K562 (cell line): ENCODE measurements around the gene HYAL1. TPM values are rescaled to one million over a fixed set of nuclear protein-coding genes. Genes with fewer than 3 reads are reported as not detected.

Experiments used
- BACH1 ChIP-seq: fragments of 200-800 bp; sonication (Bioruptor generic); IDR thresholded peaks from 2 replicates; pipeline ENCODE4 v1.6.1; 2016; ENCODE audit warnings: missing genetic modification characterization, missing compliant biosample characterization
- CHD4 ChIP-seq: fragments of 200-600 bp; sonication (generic); IDR thresholded peaks from 3 replicates; pipeline ENCODE4 v1.6.1; 2012; ENCODE audit warnings: low read depth, mild to moderate bottlenecking, mixed read lengths, low read length, inconsistent platforms; ENCODE audit not compliant: insufficient read depth, insufficient replicate concordance, poor library complexity, severe bottlenecking
- CREBBP ChIP-seq: IDR thresholded peaks from one replicate; pipeline ENCODE4 v1.6.1; 2012; ENCODE audit warnings: low read depth, mild to moderate bottlenecking, control low read depth, inconsistent platforms, low read length
- CSDE1 ChIP-seq, 2 experiments: fragments of 450-650 bp; IDR thresholded peaks; 2 replicates each; pipeline ENCODE4 v1.6.1; 2016; ENCODE audit warnings: mild to moderate bottlenecking in 1 of 2
- RB1 ChIP-seq: fragments of 450-650 bp; IDR thresholded peaks from 2 replicates; pipeline ENCODE4 v1.6.1; 2017; ENCODE audit warnings: low read depth, mild to moderate bottlenecking
- SRSF1 ChIP-seq: fragments of 200-400 bp; formaldehyde crosslinking; IDR thresholded peaks from 2 replicates; pipeline ENCODE4 v1.6.1; 2017; ENCODE audit warnings: mild to moderate bottlenecking, low read depth, low read length, moderate library complexity
- ZKSCAN3 ChIP-seq: fragments of 250-450 bp; sonication (Bioruptor Pico); IDR thresholded peaks from 2 replicates; pipeline ENCODE4 v1.4.0; 2020
- ZNF23 ChIP-seq: fragments of 250-450 bp; sonication (Bioruptor Pico); IDR thresholded peaks from 2 replicates; pipeline ENCODE4 v1.4.0; 2020; ENCODE audit warnings: mild to moderate bottlenecking
- ZNF586 ChIP-seq: fragments of 450-650 bp; formaldehyde crosslinking; conservative IDR thresholded peaks from 2 replicates; pipeline ENCODE4 v1.4.0; 2020; ENCODE audit warnings: mild to moderate bottlenecking, moderate library complexity
- polyA plus RNA-seq, 8 experiments: library from polyadenylated mRNA; depleted of rRNA in 4 of 8; stranded (reverse) in 5 of 8; unstranded in 3 of 8; fragments of >200 nt; fragmentation: Nextera tagmentation in 2 of 8; fragmentation: Illumina TruSeq in 1 of 8; extraction: Ambion mirVana in 2 of 8; extraction: Trizol in 1 of 8; gene quantifications; 2 replicates each; pipeline versions ENCODE4 v1.2.1 to v1.2.3, GENCODE V29; 2011 to 2014; ENCODE audit warnings: inconsistent platforms in 1 of 8, missing spikeins in 1 of 8
- total RNA-seq, 7 experiments: library from RNA; depleted of rRNA in 6 of 7; stranded (reverse); fragments of >200 nt in 6 of 7; fragmentation: Illumina TruSeq in 2 of 7; extraction: Trizol in 2 of 7; gene quantifications; 2 replicates each; pipeline versions ENCODE4 v1.2.1 to v1.2.3, GENCODE V29; 2011 to 2021; ENCODE audit warnings: low replicate concordance in 1 of 7
- TF ChIP-seq, protein P1 (sequence below): fragments of 450-650 bp; IDR thresholded peaks from 2 replicates; pipeline ENCODE4 v1.6.1; 2016; ENCODE audit warnings: mild to moderate bottlenecking, moderate library complexity
- TF ChIP-seq, protein P2 (sequence below): fragments of 250-450 bp; sonication (Bioruptor Pico); IDR thresholded peaks from 2 replicates; pipeline ENCODE4 v1.5.1; 2021; ENCODE audit warnings: mild to moderate bottlenecking
- TF ChIP-seq, protein P3 (sequence below): fragments of 250-450 bp; sonication (Bioruptor Pico); IDR thresholded peaks from 2 replicates; pipeline ENCODE4 v1.9.0; 2021; ENCODE audit warnings: mild to moderate bottlenecking, inconsistent platforms

Gene HYAL1
- total and polyA plus RNA-seq, 9 of the 15 experiments (the other 6 are each of a cell fraction or from before 2014, with no cell fraction given), result 1.4 to 8.5 (median 4.7) TPM

DNA sequence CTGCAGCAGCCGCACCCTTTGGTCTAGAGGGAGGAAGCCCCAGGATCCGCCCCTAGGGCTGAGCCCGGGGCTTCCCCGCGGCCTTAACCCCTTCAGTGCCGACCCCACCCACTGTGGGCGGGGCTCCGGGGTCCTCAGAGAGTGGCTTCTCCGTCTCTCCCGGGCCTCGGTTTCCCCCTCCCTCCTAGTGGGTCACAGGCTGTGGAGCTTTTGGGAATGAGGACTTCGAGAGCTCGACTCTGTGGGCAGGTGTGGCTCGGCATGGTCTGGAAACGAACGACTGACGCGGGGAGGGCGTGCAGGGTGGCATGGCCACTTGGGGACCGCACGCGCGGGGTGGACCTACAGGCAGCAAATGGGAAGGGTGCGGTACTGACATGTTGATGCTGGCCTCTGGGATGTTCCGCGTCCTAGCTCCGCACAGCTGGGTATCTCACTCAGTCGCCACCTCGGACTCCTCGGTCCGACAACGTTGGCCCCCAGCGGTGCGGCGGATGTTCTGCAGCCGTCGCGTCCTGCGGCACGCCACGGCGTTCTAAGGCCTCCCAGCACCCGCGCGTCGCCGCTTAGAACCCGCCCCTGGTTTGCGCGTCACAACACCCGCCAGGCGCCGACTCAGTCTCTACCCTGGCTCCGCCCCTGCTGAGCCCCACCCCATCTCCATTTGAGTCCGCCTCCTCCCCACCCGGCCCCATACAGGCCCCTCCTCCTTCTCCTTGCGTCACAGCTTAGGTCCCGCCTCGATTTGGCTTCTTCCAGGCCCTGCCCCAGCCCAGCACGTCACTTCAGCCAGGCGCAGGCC is 4.3 kb downstream of the HYAL1 start, which contains the start of the genes HYAL3 and NAA80 (continued):
- TF ChIP-seq, protein P1, sequence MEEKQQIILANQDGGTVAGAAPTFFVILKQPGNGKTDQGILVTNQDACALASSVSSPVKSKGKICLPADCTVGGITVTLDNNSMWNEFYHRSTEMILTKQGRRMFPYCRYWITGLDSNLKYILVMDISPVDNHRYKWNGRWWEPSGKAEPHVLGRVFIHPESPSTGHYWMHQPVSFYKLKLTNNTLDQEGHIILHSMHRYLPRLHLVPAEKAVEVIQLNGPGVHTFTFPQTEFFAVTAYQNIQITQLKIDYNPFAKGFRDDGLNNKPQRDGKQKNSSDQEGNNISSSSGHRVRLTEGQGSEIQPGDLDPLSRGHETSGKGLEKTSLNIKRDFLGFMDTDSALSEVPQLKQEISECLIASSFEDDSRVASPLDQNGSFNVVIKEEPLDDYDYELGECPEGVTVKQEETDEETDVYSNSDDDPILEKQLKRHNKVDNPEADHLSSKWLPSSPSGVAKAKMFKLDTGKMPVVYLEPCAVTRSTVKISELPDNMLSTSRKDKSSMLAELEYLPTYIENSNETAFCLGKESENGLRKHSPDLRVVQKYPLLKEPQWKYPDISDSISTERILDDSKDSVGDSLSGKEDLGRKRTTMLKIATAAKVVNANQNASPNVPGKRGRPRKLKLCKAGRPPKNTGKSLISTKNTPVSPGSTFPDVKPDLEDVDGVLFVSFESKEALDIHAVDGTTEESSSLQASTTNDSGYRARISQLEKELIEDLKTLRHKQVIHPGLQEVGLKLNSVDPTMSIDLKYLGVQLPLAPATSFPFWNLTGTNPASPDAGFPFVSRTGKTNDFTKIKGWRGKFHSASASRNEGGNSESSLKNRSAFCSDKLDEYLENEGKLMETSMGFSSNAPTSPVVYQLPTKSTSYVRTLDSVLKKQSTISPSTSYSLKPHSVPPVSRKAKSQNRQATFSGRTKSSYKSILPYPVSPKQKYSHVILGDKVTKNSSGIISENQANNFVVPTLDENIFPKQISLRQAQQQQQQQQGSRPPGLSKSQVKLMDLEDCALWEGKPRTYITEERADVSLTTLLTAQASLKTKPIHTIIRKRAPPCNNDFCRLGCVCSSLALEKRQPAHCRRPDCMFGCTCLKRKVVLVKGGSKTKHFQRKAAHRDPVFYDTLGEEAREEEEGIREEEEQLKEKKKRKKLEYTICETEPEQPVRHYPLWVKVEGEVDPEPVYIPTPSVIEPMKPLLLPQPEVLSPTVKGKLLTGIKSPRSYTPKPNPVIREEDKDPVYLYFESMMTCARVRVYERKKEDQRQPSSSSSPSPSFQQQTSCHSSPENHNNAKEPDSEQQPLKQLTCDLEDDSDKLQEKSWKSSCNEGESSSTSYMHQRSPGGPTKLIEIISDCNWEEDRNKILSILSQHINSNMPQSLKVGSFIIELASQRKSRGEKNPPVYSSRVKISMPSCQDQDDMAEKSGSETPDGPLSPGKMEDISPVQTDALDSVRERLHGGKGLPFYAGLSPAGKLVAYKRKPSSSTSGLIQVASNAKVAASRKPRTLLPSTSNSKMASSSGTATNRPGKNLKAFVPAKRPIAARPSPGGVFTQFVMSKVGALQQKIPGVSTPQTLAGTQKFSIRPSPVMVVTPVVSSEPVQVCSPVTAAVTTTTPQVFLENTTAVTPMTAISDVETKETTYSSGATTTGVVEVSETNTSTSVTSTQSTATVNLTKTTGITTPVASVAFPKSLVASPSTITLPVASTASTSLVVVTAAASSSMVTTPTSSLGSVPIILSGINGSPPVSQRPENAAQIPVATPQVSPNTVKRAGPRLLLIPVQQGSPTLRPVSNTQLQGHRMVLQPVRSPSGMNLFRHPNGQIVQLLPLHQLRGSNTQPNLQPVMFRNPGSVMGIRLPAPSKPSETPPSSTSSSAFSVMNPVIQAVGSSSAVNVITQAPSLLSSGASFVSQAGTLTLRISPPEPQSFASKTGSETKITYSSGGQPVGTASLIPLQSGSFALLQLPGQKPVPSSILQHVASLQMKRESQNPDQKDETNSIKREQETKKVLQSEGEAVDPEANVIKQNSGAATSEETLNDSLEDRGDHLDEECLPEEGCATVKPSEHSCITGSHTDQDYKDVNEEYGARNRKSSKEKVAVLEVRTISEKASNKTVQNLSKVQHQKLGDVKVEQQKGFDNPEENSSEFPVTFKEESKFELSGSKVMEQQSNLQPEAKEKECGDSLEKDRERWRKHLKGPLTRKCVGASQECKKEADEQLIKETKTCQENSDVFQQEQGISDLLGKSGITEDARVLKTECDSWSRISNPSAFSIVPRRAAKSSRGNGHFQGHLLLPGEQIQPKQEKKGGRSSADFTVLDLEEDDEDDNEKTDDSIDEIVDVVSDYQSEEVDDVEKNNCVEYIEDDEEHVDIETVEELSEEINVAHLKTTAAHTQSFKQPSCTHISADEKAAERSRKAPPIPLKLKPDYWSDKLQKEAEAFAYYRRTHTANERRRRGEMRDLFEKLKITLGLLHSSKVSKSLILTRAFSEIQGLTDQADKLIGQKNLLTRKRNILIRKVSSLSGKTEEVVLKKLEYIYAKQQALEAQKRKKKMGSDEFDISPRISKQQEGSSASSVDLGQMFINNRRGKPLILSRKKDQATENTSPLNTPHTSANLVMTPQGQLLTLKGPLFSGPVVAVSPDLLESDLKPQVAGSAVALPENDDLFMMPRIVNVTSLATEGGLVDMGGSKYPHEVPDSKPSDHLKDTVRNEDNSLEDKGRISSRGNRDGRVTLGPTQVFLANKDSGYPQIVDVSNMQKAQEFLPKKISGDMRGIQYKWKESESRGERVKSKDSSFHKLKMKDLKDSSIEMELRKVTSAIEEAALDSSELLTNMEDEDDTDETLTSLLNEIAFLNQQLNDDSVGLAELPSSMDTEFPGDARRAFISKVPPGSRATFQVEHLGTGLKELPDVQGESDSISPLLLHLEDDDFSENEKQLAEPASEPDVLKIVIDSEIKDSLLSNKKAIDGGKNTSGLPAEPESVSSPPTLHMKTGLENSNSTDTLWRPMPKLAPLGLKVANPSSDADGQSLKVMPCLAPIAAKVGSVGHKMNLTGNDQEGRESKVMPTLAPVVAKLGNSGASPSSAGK, result no peak
- TF ChIP-seq CSDE1 (IDR thresholded peaks at IDR 0.05) (no peak), CHD4 (no peak), ZNF23 (CRISPR knock-in tag) (no peak), ZNF586 (CRISPR knock-in tag) (no peak), CREBBP (no peak), ZKSCAN3 (CRISPR knock-in tag) (no peak), SRSF1 (no peak), RB1 (peak; percentile 19; the same call in 1 of the 2 replicates), BACH1 (tag) (no peak)
- TF ChIP-seq, protein P2, sequence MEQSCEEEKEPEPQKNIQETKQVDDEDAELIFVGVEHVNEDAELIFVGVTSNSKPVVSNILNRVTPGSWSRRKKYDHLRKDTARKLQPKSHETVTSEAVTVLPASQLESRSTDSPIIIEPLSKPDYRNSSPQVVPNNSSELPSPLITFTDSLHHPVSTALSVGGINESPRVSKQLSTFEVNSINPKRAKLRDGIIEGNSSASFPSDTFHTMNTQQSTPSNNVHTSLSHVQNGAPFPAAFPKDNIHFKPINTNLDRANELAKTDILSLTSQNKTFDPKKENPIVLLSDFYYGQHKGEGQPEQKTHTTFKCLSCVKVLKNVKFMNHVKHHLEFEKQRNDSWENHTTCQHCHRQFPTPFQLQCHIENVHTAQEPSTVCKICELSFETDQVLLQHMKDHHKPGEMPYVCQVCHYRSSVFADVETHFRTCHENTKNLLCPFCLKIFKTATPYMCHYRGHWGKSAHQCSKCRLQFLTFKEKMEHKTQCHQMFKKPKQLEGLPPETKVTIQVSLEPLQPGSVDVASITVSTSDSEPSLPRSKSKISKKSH, result no peak
- TF ChIP-seq, protein P3, sequence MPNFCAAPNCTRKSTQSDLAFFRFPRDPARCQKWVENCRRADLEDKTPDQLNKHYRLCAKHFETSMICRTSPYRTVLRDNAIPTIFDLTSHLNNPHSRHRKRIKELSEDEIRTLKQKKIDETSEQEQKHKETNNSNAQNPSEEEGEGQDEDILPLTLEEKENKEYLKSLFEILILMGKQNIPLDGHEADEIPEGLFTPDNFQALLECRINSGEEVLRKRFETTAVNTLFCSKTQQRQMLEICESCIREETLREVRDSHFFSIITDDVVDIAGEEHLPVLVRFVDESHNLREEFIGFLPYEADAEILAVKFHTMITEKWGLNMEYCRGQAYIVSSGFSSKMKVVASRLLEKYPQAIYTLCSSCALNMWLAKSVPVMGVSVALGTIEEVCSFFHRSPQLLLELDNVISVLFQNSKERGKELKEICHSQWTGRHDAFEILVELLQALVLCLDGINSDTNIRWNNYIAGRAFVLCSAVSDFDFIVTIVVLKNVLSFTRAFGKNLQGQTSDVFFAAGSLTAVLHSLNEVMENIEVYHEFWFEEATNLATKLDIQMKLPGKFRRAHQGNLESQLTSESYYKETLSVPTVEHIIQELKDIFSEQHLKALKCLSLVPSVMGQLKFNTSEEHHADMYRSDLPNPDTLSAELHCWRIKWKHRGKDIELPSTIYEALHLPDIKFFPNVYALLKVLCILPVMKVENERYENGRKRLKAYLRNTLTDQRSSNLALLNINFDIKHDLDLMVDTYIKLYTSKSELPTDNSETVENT (CRISPR knock-in tag), result peak; percentile 53; the same call in 1 of the 2 replicates
